Measurements from ENCODE around the gene HLA-A. TPM values are rescaled to one million over a fixed set of nuclear protein-coding genes. Genes with fewer than 3 reads are reported as not detected.

HLA-A gene
- total and polyA plus RNA-seq, 2 of the 13 experiments (the other 11 are each of a cell fraction or from before 2014, with no cell fraction given) = 345 to 527 TPM

GRCh38 chr6:29965873-29966601, 23.7 kb downstream of the HLA-A start:
- peak overlapping the region; percentile 75 to 84 (median 77) for H3K4me3 ChIP-seq (replicated peaks in 1 of 3; ENCODE audit: insufficient read depth in 1 of 3, low read depth in 2 of 3, low read length in 3 of 3)
- peak; percentile 66 for ATAC-seq
- CTCF ChIA-PET (ENCODE audit: low intra/inter-chr PET ratio, low total read pairs) = no interaction called here
- H3K4me2 ChIP-seq (ENCODE audit: low read depth, low read length) = peak overlapping the region; percentile 98
- H3K27me3 ChIP-seq (ENCODE audit: control insufficient read depth in 1 of 2, insufficient read depth in 2 of 2, low read length in 2 of 2) = no peaks in the 10 kb centered on the region; a peak in 1 of 5 replicates
- peak overlapping the region; percentile 91 for H3K9ac ChIP-seq (ENCODE audit: insufficient read depth, low read depth, low read length)
- WGBS (ENCODE audit: low lambda C conversion rate) = 6% methylated on average over 8 of the region's 8 CpGs
- H2AFZ ChIP-seq (ENCODE audit: low read length) = no peak overlapping the region
- no peaks in the 10 kb centered on the region for H4K20me1 ChIP-seq (ENCODE audit: insufficient read depth, low read length)
- no peaks in the 10 kb centered on the region for H3K9me3 ChIP-seq (ENCODE audit: low read length)
- peak overlapping the region; percentile 84 for H3K27ac ChIP-seq (ENCODE audit: extremely low read length, insufficient read depth, low read length)
- FAIRE-seq = peak; percentile 70
- H3K4me1 ChIP-seq (ENCODE audit: insufficient read depth, low read length) = peaks cover 38% of the 10 kb centered on the region
- POLR2A ChIA-PET = interaction anchor here (0.7 to 4.8 kb wide), 8 partner anchors 10 to 216 kb away, joined by 3 to 76 read pairs (median 8); partner anchors contain the start of gene POLR1H
- in situ Hi-C loops (cut with HindIII; ENCODE audit: extremely low pct_ligation_motif_present, low pct_unique_long_range_greater_than_20kb) (no loop called here), intact Hi-C loops (cut with micrococcal nuclease; ENCODE audit: unreplicated experiment) (loop anchor here (1.0 to 5.0 kb wide), 3 partner anchors 10 to 59 kb away; partner anchors contain the start of gene HLA-A)
- DNase-seq (ENCODE audit: low spot score) = peak; percentile 95
- H3K36me3 ChIP-seq (replicated peaks in 1 of 2; ENCODE audit: control insufficient read depth in 1 of 2, insufficient read depth in 2 of 2, low read length in 2 of 2) = no peaks in the 10 kb centered on the region
- BruUV-seq (replicated peaks) = no TSS peak
- peaks cover 11% of the 10 kb centered on the region for H3K79me2 ChIP-seq (ENCODE audit: insufficient read depth, low read length)
- TF ChIP-seq AFF4 (CRISPR knock-in tag; IDR thresholded peaks at IDR 0.05) (peak; percentile 61; the same call in 1 of the 2 replicates), ZNF12 (CRISPR knock-in tag; IDR thresholded peaks at IDR 0.05) (peak; percentile 75), TBL1XR1 (IDR thresholded peaks at IDR 0.05; ENCODE audit: borderline replicate concordance, low read length, partially characterized antibody) (no peak), PBX3 (CRISPR knock-in tag; IDR thresholded peaks at IDR 0.05; ENCODE audit: borderline replicate concordance) (no peak), ZNF550 (CRISPR knock-in tag; IDR thresholded peaks at IDR 0.05; ENCODE audit: borderline replicate concordance) (no peak), ZNF652 (CRISPR knock-in tag; IDR thresholded peaks at IDR 0.05; ENCODE audit: borderline replicate concordance, low read depth) (no peak), ZNF558 (CRISPR knock-in tag; IDR thresholded peaks at IDR 0.05; ENCODE audit: borderline replicate concordance) (0 out of 2 replicates have a peak, but pooled peaks have one; percentile 62), ERF (CRISPR knock-in tag; IDR thresholded peaks at IDR 0.05) (no peak), ZNF460 (CRISPR knock-in tag; IDR thresholded peaks at IDR 0.05; ENCODE audit: borderline replicate concordance) (peak; percentile 25; the same call in 1 of the 2 replicates), NFAT5 (CRISPR knock-in tag; IDR thresholded peaks at IDR 0.05) (no peak), MXD3 (CRISPR knock-in tag; IDR thresholded peaks at IDR 0.05) (no peak), MEIS1 (CRISPR knock-in tag; IDR thresholded peaks at IDR 0.05; ENCODE audit: borderline replicate concordance) (peak; percentile 86; the same call in 1 of the 2 replicates)

Measured in HepG2 (cell line).